NB4 (cell line): ENCODE data around the gene STK35.
A peak's percentile ranks its signal among the peaks of the same experiment; 100 is the strongest.

Source experiments
- DNase-seq: peaks from one replicate; pipeline ENCODE4 v3.0.0; 2010; ENCODE audit warnings: low read depth
- H3K4me3 ChIP-seq: one replicate; pipeline ENCODE4 v1.5.1; 2011; ENCODE audit warnings: mild to moderate bottlenecking, low read depth, low read length, moderate library complexity
- CTCF ChIP-seq: IDR thresholded peaks from one replicate; pipeline ENCODE4 v1.5.1; 2012; ENCODE audit warnings: low read depth, low read length
- MAX ChIP-seq: IDR thresholded peaks from 2 replicates; pipeline ENCODE4 v1.6.1; 2011; ENCODE audit warnings: low read depth, low read length
- MYC ChIP-seq: IDR thresholded peaks from 2 replicates; pipeline ENCODE4 v1.6.1; 2011; ENCODE audit warnings: low read depth, low read length
- POLR2A ChIP-seq: IDR thresholded peaks from 2 replicates; pipeline ENCODE4 v1.6.1; 2011; ENCODE audit warnings: mild to moderate bottlenecking; ENCODE audit not compliant: insufficient read length; ENCODE audit errors: extremely low read depth

The STK35 gene

GRCh38 chr20:2125474-2126112, 24.0 kb downstream of the STK35 start:
- no peak for DNase-seq
- no peak overlapping the region for H3K4me3 ChIP-seq
- no peak for TF ChIP-seq MAX
- no peak for TF ChIP-seq CTCF
- no peak for TF ChIP-seq MYC
- no peak for TF ChIP-seq POLR2A

- DNase-seq: no peak
- no peak for TF ChIP-seq MAX
- TF ChIP-seq POLR2A: no peak
- TF ChIP-seq MYC: no peak
- TF ChIP-seq CTCF: no peak
- H3K4me3 ChIP-seq: no peak overlapping the region
Measured at GRCh38 chr20:2127238-2127637, 25.6 kb downstream of the STK35 start.

- H3K4me3 ChIP-seq: no peak overlapping the region
- TF ChIP-seq CTCF (no peak), POLR2A (no peak), MYC (no peak), MAX (no peak)
- DNase-seq: no peak
Measured at GRCh38 chr20:2128542-2128941, 26.9 kb downstream of the STK35 start.

GRCh38 chr20:2130062-2130591, 28.5 kb downstream of the STK35 start:
- TF ChIP-seq CTCF (no peak), MYC (no peak), MAX (no peak), POLR2A (no peak)
- DNase-seq: no peak
- no peak overlapping the region for H3K4me3 ChIP-seq

- TF ChIP-seq POLR2A (no peak), MYC (no peak), CTCF (no peak), MAX (no peak)
- peak; percentile 47 for DNase-seq
- no peak overlapping the region for H3K4me3 ChIP-seq
Measured at GRCh38 chr20:2130683-2131082, 29.1 kb downstream of the STK35 start.

GRCh38 chr20:2131366-2131765, 29.7 kb downstream of the STK35 start:
- no peak overlapping the region for H3K4me3 ChIP-seq
- no peak for DNase-seq
- TF ChIP-seq MAX (no peak), MYC (no peak), CTCF (no peak), POLR2A (no peak)
